NT2/D1 (cell line): ENCODE results near the gene OR10V1.

Source experiments
- DNase-seq: peaks from one replicate; pipeline ENCODE4 v3.0.0-alpha.2; 2011; ENCODE audit warnings: low read depth, low spot score
- H3K27me3 ChIP-seq: 2 replicates; pipeline ENCODE4 v1.6.0; 2011; ENCODE audit warnings: mild to moderate bottlenecking; ENCODE audit not compliant: insufficient read length, insufficient read depth
- H3K36me3 ChIP-seq: 2 replicates; pipeline ENCODE4 v1.6.1; 2011; ENCODE audit warnings: mild to moderate bottlenecking, low read length, mixed read lengths; ENCODE audit not compliant: insufficient read depth, insufficient read length
- H3K4me1 ChIP-seq: 2 replicates; pipeline ENCODE4 v1.5.1; 2011; ENCODE audit not compliant: insufficient read depth, insufficient read length
- H3K4me3 ChIP-seq: 2 replicates; pipeline ENCODE4 v1.5.1; 2011; ENCODE audit warnings: low read depth; ENCODE audit not compliant: insufficient read length
- H3K9ac ChIP-seq: 2 replicates; pipeline ENCODE4 v1.6.0; 2011; ENCODE audit warnings: low read depth; ENCODE audit not compliant: insufficient read length
- H3K9me3 ChIP-seq: 2 replicates; pipeline ENCODE4 v1.5.1; 2011; ENCODE audit warnings: mild to moderate bottlenecking, low read length; ENCODE audit not compliant: insufficient read depth
- SUZ12 ChIP-seq: IDR thresholded peaks from 2 replicates; pipeline ENCODE4 v1.6.1; 2011; ENCODE audit not compliant: insufficient read length, insufficient read depth; ENCODE audit errors: extremely low read depth
- YY1 ChIP-seq: IDR thresholded peaks from 2 replicates; pipeline ENCODE4 v1.6.1; 2011; ENCODE audit not compliant: insufficient read length, insufficient read depth
- ZNF274 ChIP-seq: IDR thresholded peaks from 2 replicates; pipeline ENCODE4 v1.6.1; 2011; ENCODE audit warnings: mild to moderate bottlenecking, low read depth, low read length

OR10V1 gene

GRCh38 chr11:59755701-59756557 lies 42.3 kb upstream of the OR10V1 start:
- TF ChIP-seq ZNF274 (no peak), SUZ12 (no peak), YY1 (no peak)
- Histone ChIP-seq H3K9ac (peak overlapping the region; percentile 89), H3K27me3 (no peaks in the 10 kb centered on the region), H3K4me3 (peak overlapping the region; percentile 90), H3K9me3 (no peaks in the 10 kb centered on the region), H3K4me1 (no peaks in the 10 kb centered on the region), H3K36me3 (peaks cover 20% of the 10 kb centered on the region)
- peak; percentile 35 for DNase-seq

- TF ChIP-seq ZNF274, result no peak
- TF ChIP-seq YY1, result no peak
- no peak for TF ChIP-seq SUZ12
- no peaks in the 10 kb centered on the region for H3K4me1 ChIP-seq
- H3K36me3 ChIP-seq, result peaks cover 18% of the 10 kb centered on the region
- peak; percentile 39 for DNase-seq
- no peaks in the 10 kb centered on the region for H3K27me3 ChIP-seq
- H3K9ac ChIP-seq, result peak within 1 kb of the TSS; percentile 89
- no peaks in the 10 kb centered on the region for H3K9me3 ChIP-seq
- H3K4me3 ChIP-seq, result peak within 1 kb of the TSS; percentile 90
Measured at GRCh38 chr11:59754859-59755700, 41.4 kb upstream of the OR10V1 start, which contains the start of gene STX3. Gene STX3, plus strand, starts transcription at chr11:59755376. Its CDS starts 230 bp downstream, at chr11:59755606.

DNA sequence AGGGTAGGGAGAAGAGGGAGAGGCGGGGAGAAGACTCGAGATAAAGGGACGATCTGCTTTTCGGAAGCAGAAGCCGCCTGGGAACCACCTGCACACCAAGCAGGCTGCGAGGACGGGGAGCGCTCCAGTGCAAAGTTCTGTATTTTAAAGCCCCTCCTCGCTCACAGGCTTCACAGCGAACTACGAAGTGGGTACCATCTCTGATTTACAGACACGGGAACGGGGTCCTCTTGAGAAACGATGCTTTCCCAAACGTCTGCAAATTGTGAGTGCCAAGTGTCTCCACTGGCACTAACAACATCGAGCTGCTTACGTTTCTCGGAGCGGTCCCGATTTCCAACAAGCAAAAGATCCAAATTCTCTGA lies 40.8 kb upstream of the OR10V1 start:
- H3K9ac ChIP-seq, result peak overlapping the region; percentile 89
- peaks cover 18% of the 10 kb centered on the region for H3K36me3 ChIP-seq
- no peak for TF ChIP-seq YY1
- no peak for TF ChIP-seq SUZ12
- no peak for TF ChIP-seq ZNF274
- H3K27me3 ChIP-seq, result no peaks in the 10 kb centered on the region
- peak; percentile 1 for DNase-seq
- H3K4me1 ChIP-seq, result no peaks in the 10 kb centered on the region
- H3K9me3 ChIP-seq, result no peaks in the 10 kb centered on the region
- H3K4me3 ChIP-seq, result peak overlapping the region; percentile 90

DNA sequence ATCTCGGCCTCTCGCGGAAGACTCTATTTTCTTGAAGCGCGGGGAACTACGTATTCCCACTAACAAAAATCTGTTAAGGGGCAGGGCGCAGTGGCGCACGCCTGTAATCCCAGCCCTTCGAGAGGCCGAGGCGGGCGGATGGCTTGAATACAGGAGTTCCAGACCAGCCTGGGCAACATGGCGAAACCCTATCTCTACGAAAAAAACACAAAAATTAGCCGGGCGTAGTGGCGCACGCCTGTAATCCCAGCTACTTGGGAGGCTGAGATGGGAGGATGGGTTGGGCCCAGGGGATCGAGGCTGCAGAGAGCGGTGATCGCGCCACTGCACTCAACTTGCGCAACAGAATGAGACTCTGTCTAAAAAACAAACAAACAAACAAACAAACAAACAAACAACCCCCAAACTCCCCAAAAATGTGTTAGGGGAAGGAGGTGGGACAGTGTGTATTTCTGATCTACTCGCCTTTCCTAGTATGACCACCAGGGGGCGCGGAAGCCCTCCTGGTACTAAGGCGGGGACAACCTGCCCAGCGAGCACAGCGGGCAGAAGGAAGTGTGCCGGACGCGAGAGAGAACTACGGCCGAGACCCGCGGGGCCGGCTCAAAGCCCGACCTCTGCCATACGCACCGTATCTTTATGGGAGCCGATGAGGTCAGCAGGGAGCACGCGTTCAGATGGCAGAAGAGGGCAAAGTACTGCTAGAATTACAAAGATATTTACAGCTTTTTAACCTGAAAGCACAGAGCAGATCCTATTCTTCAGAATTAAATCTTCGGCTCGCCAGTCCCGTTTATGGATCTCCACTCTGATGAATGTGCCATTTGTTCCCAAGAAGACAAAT lies 40.2 kb upstream of the OR10V1 start:
- peaks cover 12% of the 10 kb centered on the region for H3K36me3 ChIP-seq
- H3K9ac ChIP-seq, result peak overlapping the region; percentile 89
- peak overlapping the region; percentile 90 for H3K4me3 ChIP-seq
- DNase-seq, result peak; percentile 60
- H3K9me3 ChIP-seq, result no peaks in the 10 kb centered on the region
- H3K27me3 ChIP-seq, result no peaks in the 10 kb centered on the region
- TF ChIP-seq YY1 (no peak), SUZ12 (no peak)
- H3K4me1 ChIP-seq, result no peaks in the 10 kb centered on the region

GRCh38 chr11:59746111-59746510 lies 32.5 kb upstream of the OR10V1 start:
- no peak for DNase-seq
- Histone ChIP-seq H3K36me3 (no peaks in the 10 kb centered on the region), H3K9ac (no peak overlapping the region), H3K4me3 (no peak overlapping the region), H3K9me3 (no peaks in the 10 kb centered on the region), H3K4me1 (no peaks in the 10 kb centered on the region), H3K27me3 (no peaks in the 10 kb centered on the region)
- TF ChIP-seq ZNF274, result no peak
- no peak for TF ChIP-seq SUZ12
- TF ChIP-seq YY1, result no peak

GRCh38 chr11:59730896-59731565 lies 17.4 kb upstream of the OR10V1 start:
- TF ChIP-seq ZNF274, result no peak
- TF ChIP-seq YY1, result no peak
- TF ChIP-seq SUZ12, result no peak
- Histone ChIP-seq H3K27me3 (no peaks in the 10 kb centered on the region), H3K9me3 (no peaks in the 10 kb centered on the region), H3K9ac (no peak overlapping the region), H3K36me3 (no peaks in the 10 kb centered on the region), H3K4me3 (no peak overlapping the region), H3K4me1 (no peaks in the 10 kb centered on the region)
- no peak for DNase-seq

GRCh38 chr11:59729834-59730233 lies 16.2 kb upstream of the OR10V1 start:
- no peak for DNase-seq
- Histone ChIP-seq H3K27me3 (no peaks in the 10 kb centered on the region), H3K9ac (no peak overlapping the region), H3K4me3 (no peak overlapping the region), H3K9me3 (no peaks in the 10 kb centered on the region), H3K4me1 (no peaks in the 10 kb centered on the region), H3K36me3 (no peaks in the 10 kb centered on the region)
- TF ChIP-seq YY1 (no peak), ZNF274 (no peak), SUZ12 (no peak)
